HepG2 (cell line): ENCODE data around the gene PLD6. TPM values are rescaled to one million over a fixed set of nuclear protein-coding genes. Genes with fewer than 3 reads are reported as not detected.

ENCODE experiments used
- EEA1 ChIP-seq: sonication (generic); formaldehyde crosslinking; IDR thresholded peaks from 2 replicates; pipeline ENCODE4 v1.5.1; 2020; ENCODE audit warnings: mild to moderate bottlenecking, missing genetic modification reagents, borderline replicate concordance
- KDM5B ChIP-seq: sonication (generic); formaldehyde crosslinking; IDR thresholded peaks from 2 replicates; pipeline ENCODE4 v1.4.0; 2020; ENCODE audit warnings: missing genetic modification reagents, mild to moderate bottlenecking, borderline replicate concordance
- RBM22 ChIP-seq: fragments of 200-400 bp; formaldehyde crosslinking; optimal IDR thresholded peaks from 2 replicates; pipeline ENCODE3; 2017; ENCODE audit warnings: mild to moderate bottlenecking, low read length, moderate library complexity
- TRIM24 ChIP-seq: sonication (generic); formaldehyde crosslinking; IDR thresholded peaks from 2 replicates; pipeline ENCODE4 v1.8.0; 2022; ENCODE audit warnings: mild to moderate bottlenecking, missing genetic modification reagents
- ZFP41 ChIP-seq: sonication (generic); formaldehyde crosslinking; IDR thresholded peaks from 2 replicates; pipeline ENCODE4 v1.4.0; 2020; ENCODE audit warnings: mild to moderate bottlenecking, missing genetic modification reagents, borderline replicate concordance
- ZNF12 ChIP-seq: sonication (generic); formaldehyde crosslinking; IDR thresholded peaks from 2 replicates; pipeline ENCODE4 v1.5.0; 2020; ENCODE audit warnings: missing genetic modification reagents
- ZNF318 ChIP-seq: sonication (generic); formaldehyde crosslinking; IDR thresholded peaks from 2 replicates; pipeline ENCODE4 v1.4.0; 2020; ENCODE audit warnings: mild to moderate bottlenecking, missing genetic modification reagents
- ZNF709 ChIP-seq: sonication (generic); formaldehyde crosslinking; IDR thresholded peaks from 2 replicates; pipeline ENCODE4 v1.5.0; 2020; ENCODE audit warnings: mild to moderate bottlenecking, missing genetic modification reagents
- ZNF747 ChIP-seq: sonication (generic); formaldehyde crosslinking; IDR thresholded peaks from 2 replicates; pipeline ENCODE4 v1.8.1; 2023; ENCODE audit warnings: missing genetic modification reagents, mild to moderate bottlenecking, borderline replicate concordance
- ZNF792 ChIP-seq: IDR thresholded peaks from 2 replicates; pipeline ENCODE4 v1.6.1; 2016
- ZNF800 ChIP-seq: sonication (generic); formaldehyde crosslinking; IDR thresholded peaks from 2 replicates; pipeline ENCODE4 v1.4.0; 2020; ENCODE audit warnings: missing genetic modification reagents
- polyA plus RNA-seq, 8 experiments: library from polyadenylated mRNA; depleted of rRNA in 3 of 8; stranded (reverse) in 7 of 8; unstranded in 1 of 8; fragments of >200 nt; fragmentation: Illumina TruSeq in 4 of 8; extraction: Trizol in 4 of 8; gene quantifications; 2 replicates each; pipeline versions ENCODE4 v1.2.1 to v1.2.3, GENCODE V29; 2011 to 2016; ENCODE audit warnings: low read depth in 4 of 8, missing spikeins in 1 of 8, mixed read lengths in 1 of 8; ENCODE audit not compliant: insufficient read depth in 1 of 8
- total RNA-seq, 5 experiments: library from RNA; depleted of rRNA; stranded (reverse); fragments of >200 nt; fragmentation: Illumina TruSeq; extraction: Trizol; gene quantifications; 2 replicates each; pipeline ENCODE4 v1.2.3, GENCODE V29; 2016; ENCODE audit warnings: low read depth in 1 of 5

Gene PLD6
- total and polyA plus RNA-seq, 2 of the 13 experiments (the other 11 are each of a cell fraction or from before 2014, with no cell fraction given), result 5.2 to 11.4 TPM

GRCh38 chr17:17236295-17237025 is 30.3 kb upstream of the PLD6 start (continued):
- 0 out of 2 replicates have a peak, but pooled peaks have one; percentile 5 for TF ChIP-seq ZNF800 (CRISPR knock-in tag)
- no peak for TF ChIP-seq ZNF709 (CRISPR knock-in tag)
- TF ChIP-seq TRIM24 (CRISPR knock-in tag), result 0 out of 2 replicates have a peak, but pooled peaks have one; percentile 27
- 0 out of 2 replicates have a peak, but pooled peaks have one; percentile 21 for TF ChIP-seq ZNF747 (CRISPR knock-in tag)
- 0 out of 2 replicates have a peak, but pooled peaks have one; percentile 42 for TF ChIP-seq EEA1 (CRISPR knock-in tag)
- peak; percentile 19 for TF ChIP-seq RBM22
- TF ChIP-seq ZFP41 (CRISPR knock-in tag), result peak; percentile 59; the same call in 1 of the 2 replicates
- TF ChIP-seq ZNF12, result no peak
- TF ChIP-seq KDM5B (CRISPR knock-in tag), result no peak
- TF ChIP-seq ZNF318 (CRISPR knock-in tag), result no peak
- TF ChIP-seq ZNF792 (CRISPR knock-in tag), result peak; percentile 38; the same call in 1 of the 2 replicates
- TF ChIP-seq, all 625 proteins: peak for 19
